ENCODE measurements around the gene GNG12. TPM values are rescaled to one million over a fixed set of nuclear protein-coding genes. Genes with fewer than 3 reads are reported as not detected.

The GNG12 gene
- total RNA-seq, 1 donor from 2014 or later, result 40.5 TPM

DNA sequence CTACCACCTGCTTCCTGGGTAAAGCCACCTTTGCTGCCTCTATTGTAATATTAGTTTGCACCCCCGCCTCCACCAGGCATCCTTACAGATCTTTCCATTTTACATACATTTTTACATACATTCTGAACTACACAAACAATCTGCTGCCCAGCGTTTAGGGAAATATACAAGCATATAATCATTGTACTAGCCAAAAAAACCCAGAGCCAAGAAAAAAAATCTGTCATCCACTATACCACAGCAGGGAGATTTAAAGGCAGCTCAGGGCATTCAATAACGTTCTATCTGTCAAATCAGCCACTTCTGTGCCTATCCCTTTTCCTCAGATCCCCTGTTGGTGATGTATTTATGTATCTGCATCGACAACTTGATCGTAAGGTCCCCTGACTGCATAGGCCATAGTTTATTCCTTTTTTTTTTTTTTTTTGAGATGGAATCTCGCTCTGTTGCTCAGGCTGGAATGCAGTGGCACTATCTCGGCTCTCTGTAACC is 43.0 kb downstream of the GNG12 start:
- TF ChIP-seq, protein P1, sequence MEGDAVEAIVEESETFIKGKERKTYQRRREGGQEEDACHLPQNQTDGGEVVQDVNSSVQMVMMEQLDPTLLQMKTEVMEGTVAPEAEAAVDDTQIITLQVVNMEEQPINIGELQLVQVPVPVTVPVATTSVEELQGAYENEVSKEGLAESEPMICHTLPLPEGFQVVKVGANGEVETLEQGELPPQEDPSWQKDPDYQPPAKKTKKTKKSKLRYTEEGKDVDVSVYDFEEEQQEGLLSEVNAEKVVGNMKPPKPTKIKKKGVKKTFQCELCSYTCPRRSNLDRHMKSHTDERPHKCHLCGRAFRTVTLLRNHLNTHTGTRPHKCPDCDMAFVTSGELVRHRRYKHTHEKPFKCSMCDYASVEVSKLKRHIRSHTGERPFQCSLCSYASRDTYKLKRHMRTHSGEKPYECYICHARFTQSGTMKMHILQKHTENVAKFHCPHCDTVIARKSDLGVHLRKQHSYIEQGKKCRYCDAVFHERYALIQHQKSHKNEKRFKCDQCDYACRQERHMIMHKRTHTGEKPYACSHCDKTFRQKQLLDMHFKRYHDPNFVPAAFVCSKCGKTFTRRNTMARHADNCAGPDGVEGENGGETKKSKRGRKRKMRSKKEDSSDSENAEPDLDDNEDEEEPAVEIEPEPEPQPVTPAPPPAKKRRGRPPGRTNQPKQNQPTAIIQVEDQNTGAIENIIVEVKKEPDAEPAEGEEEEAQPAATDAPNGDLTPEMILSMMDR (IDR thresholded peaks at IDR 0.05; ENCODE audit: unreplicated experiment), result no peak
- no peak overlapping the region for H3K4me3 Mint-ChIP-seq
- no peaks in the 10 kb centered on the region for H3K36me3 Mint-ChIP-seq
- H3K4me1 Mint-ChIP-seq, result peaks cover 40% of the 10 kb centered on the region
- H3K27ac Mint-ChIP-seq, result no peak overlapping the region
- no peak for DNase-seq (ENCODE audit: low spot score in 2 of 2, unreplicated experiment in 2 of 2)
- no peaks in the 10 kb centered on the region for H3K27me3 Mint-ChIP-seq (ENCODE audit: low read depth)
- no peaks in the 10 kb centered on the region for H3K9me3 Mint-ChIP-seq

DNA sequence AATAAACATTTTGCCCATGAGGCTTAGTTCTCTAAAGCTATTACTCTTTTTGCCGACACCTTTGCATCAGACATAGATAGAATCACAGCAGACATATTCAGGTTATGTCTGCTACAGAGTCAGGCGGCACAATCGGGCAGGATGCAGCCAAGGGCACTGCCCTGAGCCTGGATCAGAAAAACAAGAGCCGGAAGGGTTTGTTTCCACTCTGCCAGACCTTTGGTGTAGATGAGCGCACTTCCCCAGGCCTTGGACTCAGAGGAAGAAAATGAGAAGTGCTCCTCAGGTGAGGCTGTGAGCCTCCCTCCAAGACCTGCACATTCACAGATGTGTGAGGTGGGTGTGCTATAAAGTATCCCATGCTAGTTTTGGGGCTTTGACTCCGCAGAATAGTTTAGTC is 43.7 kb downstream of the GNG12 start:
- Mint-ChIP-seq H3K4me1 (peaks cover 40% of the 10 kb centered on the region), H3K27me3 (ENCODE audit: low read depth) (no peaks in the 10 kb centered on the region), H3K9me3 (no peaks in the 10 kb centered on the region), H3K27ac (no peak overlapping the region), H3K4me3 (no peak overlapping the region), H3K36me3 (no peaks in the 10 kb centered on the region)
- TF ChIP-seq, protein P1 (IDR thresholded peaks at IDR 0.05; ENCODE audit: unreplicated experiment), result no peak
- no peak for DNase-seq (ENCODE audit: low spot score in 2 of 2, unreplicated experiment in 2 of 2)

DNA sequence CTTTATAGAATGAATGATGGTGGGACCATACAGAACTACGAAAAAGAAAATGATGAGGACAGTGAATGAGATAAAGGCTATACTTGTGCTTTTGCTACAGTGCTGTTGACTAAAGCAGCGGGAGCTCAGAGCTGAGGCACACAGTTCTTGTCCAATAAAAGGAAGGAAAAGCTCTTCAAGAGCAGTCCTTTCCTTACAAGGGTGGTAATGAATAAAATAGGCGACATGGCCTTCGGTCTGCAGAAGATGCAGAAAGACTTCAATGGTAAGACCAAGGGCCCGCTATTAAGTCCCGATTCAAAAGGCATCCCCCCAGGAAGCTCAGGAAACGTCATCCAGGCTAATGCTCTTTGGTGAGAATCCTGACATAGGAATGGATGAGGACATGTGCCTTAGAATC is 44.4 kb downstream of the GNG12 start:
- Mint-ChIP-seq H3K9me3 (no peaks in the 10 kb centered on the region), H3K36me3 (no peaks in the 10 kb centered on the region)

DNA sequence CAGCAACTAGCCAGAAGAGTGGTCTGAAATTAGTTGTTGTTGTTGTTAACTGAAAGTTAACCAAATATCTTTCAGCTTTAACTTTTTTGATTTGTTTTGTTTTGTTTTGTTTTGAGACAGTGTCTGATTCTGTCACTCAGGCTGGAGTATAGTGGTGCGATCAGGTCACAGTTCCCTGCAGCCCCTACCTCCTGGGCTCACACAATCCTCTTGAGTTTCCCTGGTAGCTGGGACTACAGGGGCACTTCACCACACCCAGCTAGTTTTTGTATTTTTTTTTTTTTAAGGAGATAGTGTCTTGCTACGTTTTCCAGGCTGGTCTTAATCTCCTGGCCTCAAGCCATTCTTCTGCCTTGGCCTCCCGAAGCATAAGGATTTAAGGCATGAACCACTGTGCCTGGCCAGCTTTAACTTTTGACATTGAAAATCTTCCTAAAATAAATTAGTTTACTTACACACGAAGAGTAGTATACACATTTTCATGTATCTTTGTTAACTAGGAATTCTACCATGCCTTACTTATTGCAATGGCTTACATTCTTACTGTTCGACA is 45.0 kb downstream of the GNG12 start:
- TF ChIP-seq, protein P1 (IDR thresholded peaks at IDR 0.05; ENCODE audit: unreplicated experiment), result no peak
- no peak overlapping the region for H3K4me3 Mint-ChIP-seq
- peak overlapping the region; percentile 11 for H3K27ac Mint-ChIP-seq
- H3K36me3 Mint-ChIP-seq, result no peaks in the 10 kb centered on the region
- H3K9me3 Mint-ChIP-seq, result no peaks in the 10 kb centered on the region
- no peak for DNase-seq (ENCODE audit: low spot score in 2 of 2, unreplicated experiment in 2 of 2)
- H3K27me3 Mint-ChIP-seq (ENCODE audit: low read depth), result no peaks in the 10 kb centered on the region
- H3K4me1 Mint-ChIP-seq, result peaks cover 30% of the 10 kb centered on the region

More for the DNA sequence above, 44.4 kb downstream of the GNG12 start:
- Mint-ChIP-seq H3K27me3 (ENCODE audit: low read depth) (no peaks in the 10 kb centered on the region), H3K4me3 (no peak overlapping the region), H3K4me1 (peaks cover 36% of the 10 kb centered on the region), H3K27ac (peak overlapping the region; percentile 11)
- TF ChIP-seq, protein P1 (IDR thresholded peaks at IDR 0.05; ENCODE audit: unreplicated experiment), result no peak
- no peak for DNase-seq (ENCODE audit: low spot score in 2 of 2, unreplicated experiment in 2 of 2)

DNA sequence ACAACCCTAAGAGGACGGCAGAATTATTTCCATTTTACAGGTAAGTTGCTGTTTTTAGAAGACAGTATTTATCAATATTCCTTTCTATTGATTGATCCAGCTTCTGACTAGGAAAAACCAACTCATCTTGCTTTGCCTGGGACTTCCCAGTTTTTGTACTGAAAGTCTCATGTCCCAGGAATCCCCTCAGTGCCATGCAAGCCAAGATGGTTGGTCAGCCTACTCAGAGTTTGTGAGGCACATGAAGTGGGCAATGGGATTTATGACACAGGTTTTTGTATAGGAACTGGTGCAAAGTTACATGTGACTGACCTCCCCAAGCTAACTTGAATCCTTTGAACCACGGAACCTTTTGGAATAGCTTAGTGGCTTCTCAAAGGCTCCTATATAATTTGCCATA is 45.5 kb downstream of the GNG12 start:
- Mint-ChIP-seq H3K4me1 (peaks cover 26% of the 10 kb centered on the region), H3K9me3 (no peaks in the 10 kb centered on the region)
- DNase-seq (ENCODE audit: low spot score in 2 of 2, unreplicated experiment in 2 of 2), result no peak

More for the DNA sequence above, 45.5 kb downstream of the GNG12 start:
- no peak overlapping the region for H3K27ac Mint-ChIP-seq
- no peaks in the 10 kb centered on the region for H3K27me3 Mint-ChIP-seq (ENCODE audit: low read depth)
- TF ChIP-seq, protein P1 (IDR thresholded peaks at IDR 0.05; ENCODE audit: unreplicated experiment), result no peak
- no peak overlapping the region for H3K4me3 Mint-ChIP-seq
- H3K36me3 Mint-ChIP-seq, result no peaks in the 10 kb centered on the region
